BJ (cell line): Measurements from ENCODE around the gene MTUS2. TPM values are rescaled to one million over a fixed set of nuclear protein-coding genes. Genes with fewer than 3 reads are reported as not detected.

Experiments used
- CTCF ChIA-PET: fragments of 350-600 bp; formaldehyde crosslinking; extraction: SDS; loops from one replicate; lab custom pipeline; 2021; ENCODE audit warnings: antibody characterized with exemption, inconsistent platforms; lab: Yijun Ruan, JAX
- POLR2A ChIA-PET: fragments of 300-600 bp; sonication (Branson Sonifier 250); formaldehyde crosslinking; extraction: SDS; loops from one replicate; lab custom pipeline; 2021; ENCODE audit warnings: antibody characterized with exemption; lab: Charles Lee
- DNase-seq: peaks from one replicate; pipeline ENCODE4 v3.0.0-alpha.2; 2011; ENCODE audit warnings: low read depth
- H3K27me3 ChIP-seq: 2 replicates; pipeline ENCODE4 v1.6.0; 2011; ENCODE audit warnings: low read length; ENCODE audit not compliant: control insufficient read depth, insufficient read depth
- H3K36me3 ChIP-seq: 2 replicates; pipeline ENCODE4 v1.5.1; 2011; ENCODE audit warnings: low read length; ENCODE audit not compliant: control insufficient read depth, insufficient read depth
- H3K4me3 ChIP-seq: 2 replicates; pipeline ENCODE4 v1.5.1; 2011; ENCODE audit warnings: low read depth, mild to moderate bottlenecking, control low read depth, low read length
- CTCF ChIP-seq: IDR thresholded peaks from 2 replicates; pipeline ENCODE4 v1.5.1; 2011; ENCODE audit warnings: low read depth, mild to moderate bottlenecking, control low read depth, inconsistent platforms, low read length, moderate library complexity; ENCODE audit not compliant: insufficient read depth
- polyA plus RNA-seq: library from polyadenylated mRNA; depleted of rRNA; stranded (reverse); fragments of >200 nt; gene quantifications from 2 replicates; pipeline ENCODE4 v1.2.3, GENCODE V29; 2011

Gene MTUS2
- polyA plus RNA-seq, 1 experiment: 0.05 TPM

DNA sequence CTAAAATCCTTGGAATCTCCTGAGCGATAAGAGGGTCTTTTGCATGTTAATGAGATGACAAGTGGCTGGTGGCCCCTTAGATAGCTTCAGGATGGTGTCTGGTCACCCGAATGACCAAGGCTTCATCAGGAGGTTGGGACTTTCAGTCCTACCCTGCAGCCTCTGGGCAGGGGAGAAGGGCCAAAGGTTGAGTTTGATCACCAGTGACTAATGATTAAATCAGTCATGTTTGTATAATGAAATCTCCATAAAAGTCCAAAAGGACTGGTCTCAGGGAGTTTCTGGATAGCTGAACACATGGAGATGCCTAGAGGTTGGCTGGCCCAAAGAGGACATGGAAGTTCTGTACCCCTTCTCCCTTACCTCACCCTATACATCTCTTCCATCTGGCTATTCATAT, 316.2 kb downstream of the MTUS2 start:
- TF ChIP-seq CTCF: no peak
- H3K36me3 ChIP-seq: no peaks in the 10 kb centered on the region
- H3K27me3 ChIP-seq: no peaks in the 10 kb centered on the region
- ChIA-PET POLR2A (no interaction called here), CTCF (no interaction called here)
- no peak overlapping the region for H3K4me3 ChIP-seq
- DNase-seq: no peak

- POLR2A ChIA-PET: no interaction called here
- TF ChIP-seq CTCF: no peak
- H3K27me3 ChIP-seq: no peaks in the 10 kb centered on the region
- H3K36me3 ChIP-seq: no peaks in the 10 kb centered on the region
- DNase-seq: no peak
- CTCF ChIA-PET: no interaction called here
- H3K4me3 ChIP-seq: no peak overlapping the region
These were observed 316.9 kb downstream of the MTUS2 start for GRCh38 chr13:29137016-29137415.

- no peaks in the 10 kb centered on the region for H3K27me3 ChIP-seq
- DNase-seq: no peak
- no peak for TF ChIP-seq CTCF
- CTCF ChIA-PET: no interaction called here
- POLR2A ChIA-PET: no interaction called here
- no peak overlapping the region for H3K4me3 ChIP-seq
- no peaks in the 10 kb centered on the region for H3K36me3 ChIP-seq
These were observed 317.9 kb downstream of the MTUS2 start for GRCh38 chr13:29137995-29138394.

- Histone ChIP-seq H3K36me3 (no peaks in the 10 kb centered on the region), H3K4me3 (no peak overlapping the region), H3K27me3 (no peaks in the 10 kb centered on the region)
- POLR2A ChIA-PET: no interaction called here
- no peak for TF ChIP-seq CTCF
- CTCF ChIA-PET: no interaction called here
- peak; percentile 14 for DNase-seq
These were observed 320.1 kb downstream of the MTUS2 start for GRCh38 chr13:29140277-29140676.

GRCh38 chr13:29143847-29144246, 323.7 kb downstream of the MTUS2 start:
- no peak for TF ChIP-seq CTCF
- CTCF ChIA-PET: no interaction called here

More at GRCh38 chr13:29143847-29144246, 323.7 kb downstream of the MTUS2 start:
- Histone ChIP-seq H3K27me3 (no peaks in the 10 kb centered on the region), H3K4me3 (no peak overlapping the region), H3K36me3 (no peaks in the 10 kb centered on the region)
- POLR2A ChIA-PET: no interaction called here
- DNase-seq: no peak
